Activated CD4-positive, alpha-beta T cell treated with anti-CD3 and anti-CD28 coated beads for 1 hour (primary cell): ENCODE data around the gene CACNA1S.

ENCODE experiments used
- DNase-seq: peaks from one replicate; pipeline ENCODE4 v3.0.0-alpha.2; 2020

Gene CACNA1S

GRCh38 chr1:201007481-201007880 is 104.7 kb downstream of the CACNA1S start:
- no peak for DNase-seq

- DNase-seq, result no peak
Measured at GRCh38 chr1:201006450-201006849, 105.8 kb downstream of the CACNA1S start.

- no peak for DNase-seq
Measured at GRCh38 chr1:201004732-201005131, 107.5 kb downstream of the CACNA1S start.

- no peak for DNase-seq
Measured at GRCh38 chr1:201004154-201004553, 108.1 kb downstream of the CACNA1S start.

GRCh38 chr1:201002510-201002909 is 109.7 kb downstream of the CACNA1S start:
- DNase-seq, result no peak

- no peak for DNase-seq
Measured at GRCh38 chr1:201001962-201002361, 110.3 kb downstream of the CACNA1S start.

GRCh38 chr1:201000391-201000790 is 111.8 kb downstream of the CACNA1S start:
- DNase-seq, result no peak

- no peak for DNase-seq
Measured at GRCh38 chr1:200999667-201000066, 112.6 kb downstream of the CACNA1S start.

- DNase-seq, result no peak
Measured at GRCh38 chr1:200998323-200998722, 113.9 kb downstream of the CACNA1S start.

- DNase-seq, result no peak
Measured at GRCh38 chr1:200992382-200993048, 119.7 kb downstream of the CACNA1S start.

- DNase-seq, result no peak
Measured at GRCh38 chr1:200991097-200991614, 121.1 kb downstream of the CACNA1S start.

GRCh38 chr1:200990114-200990513 is 122.1 kb downstream of the CACNA1S start:
- no peak for DNase-seq
